ENCODE results near the gene RAB23. TPM values are rescaled to one million over a fixed set of nuclear protein-coding genes. Genes with fewer than 3 reads are reported as not detected.
"Not testable (repeated sequence)": the region's sequence is repeated elsewhere in the genome, so short reads cannot be mapped to it uniquely, and the experiment has no call there.

RAB23 gene
- total RNA-seq, 2 experiments from 2014 or later, result 1.9 to 2.1 TPM

GRCh38 chr6:57254055-57254717 lies 32.1 kb upstream of the RAB23 start:
- ATAC-seq (ENCODE audit: low read depth), result no peak
- no peak for DNase-seq
- Mint-ChIP-seq H3K9me3 (no peaks in the 10 kb centered on the region), H3K36me3 (no peaks in the 10 kb centered on the region), H3K27ac (no peak overlapping the region), H3K4me1 (no peaks in the 10 kb centered on the region), H3K27me3 (no peaks in the 10 kb centered on the region), H3K4me3 (no peak overlapping the region)
- POLR2A ChIA-PET, result no interaction called here

- no peaks in the 10 kb centered on the region for H3K36me3 Mint-ChIP-seq
- no peak for ATAC-seq (ENCODE audit: low read depth)
- no peaks in the 10 kb centered on the region for H3K27me3 Mint-ChIP-seq
- H3K27ac Mint-ChIP-seq, result no peak overlapping the region
- no peak overlapping the region for H3K4me3 Mint-ChIP-seq
- no peak for DNase-seq
- POLR2A ChIA-PET, result no interaction called here
- no peaks in the 10 kb centered on the region for H3K9me3 Mint-ChIP-seq
- H3K4me1 Mint-ChIP-seq, result no peaks in the 10 kb centered on the region
These were observed 30.9 kb upstream of the RAB23 start for GRCh38 chr6:57252975-57253374.

GRCh38 chr6:57252137-57252536 lies 30.0 kb upstream of the RAB23 start:
- H3K4me1 Mint-ChIP-seq, result no peaks in the 10 kb centered on the region
- no peak for ATAC-seq (ENCODE audit: low read depth)
- no peaks in the 10 kb centered on the region for H3K36me3 Mint-ChIP-seq
- H3K27ac Mint-ChIP-seq, result no peak overlapping the region
- DNase-seq, result no peak
- no peaks in the 10 kb centered on the region for H3K27me3 Mint-ChIP-seq
- no peak overlapping the region for H3K4me3 Mint-ChIP-seq
- no peaks in the 10 kb centered on the region for H3K9me3 Mint-ChIP-seq
- POLR2A ChIA-PET, result no interaction called here

GRCh38 chr6:57250348-57250747 lies 28.2 kb upstream of the RAB23 start:
- Mint-ChIP-seq H3K9me3 (no peaks in the 10 kb centered on the region), H3K4me3 (no peak overlapping the region), H3K27me3 (no peaks in the 10 kb centered on the region), H3K27ac (no peak overlapping the region), H3K4me1 (no peaks in the 10 kb centered on the region), H3K36me3 (no peaks in the 10 kb centered on the region)
- no peak for ATAC-seq (ENCODE audit: low read depth)
- no peak for DNase-seq
- POLR2A ChIA-PET, result no interaction called here

GRCh38 chr6:57248311-57248895 lies 26.3 kb upstream of the RAB23 start:
- POLR2A ChIA-PET, result no interaction called here
- Mint-ChIP-seq H3K9me3 (peaks cover 2% of the 10 kb centered on the region), H3K4me3 (no peak overlapping the region), H3K27me3 (no peaks in the 10 kb centered on the region), H3K4me1 (no peaks in the 10 kb centered on the region), H3K36me3 (no peaks in the 10 kb centered on the region), H3K27ac (no peak overlapping the region)
- DNase-seq (no peak), ATAC-seq (ENCODE audit: low read depth) (no peak)

- H3K36me3 Mint-ChIP-seq, result no peaks in the 10 kb centered on the region
- POLR2A ChIA-PET, result no interaction called here
- H3K27me3 Mint-ChIP-seq, result no peaks in the 10 kb centered on the region
- no peak overlapping the region for H3K4me3 Mint-ChIP-seq
- no peak overlapping the region for H3K27ac Mint-ChIP-seq
- ATAC-seq (ENCODE audit: low read depth), result no peak
- no peaks in the 10 kb centered on the region for H3K4me1 Mint-ChIP-seq
- H3K9me3 Mint-ChIP-seq, result peaks cover 2% of the 10 kb centered on the region
- no peak for DNase-seq
These were observed 25.5 kb upstream of the RAB23 start for GRCh38 chr6:57247603-57248002.

GRCh38 chr6:57246307-57246706 lies 24.2 kb upstream of the RAB23 start:
- no peak overlapping the region for H3K4me3 Mint-ChIP-seq
- POLR2A ChIA-PET, result no interaction called here
- H3K4me1 Mint-ChIP-seq, result no peaks in the 10 kb centered on the region
- DNase-seq (no peak), ATAC-seq (ENCODE audit: low read depth) (no peak)
- H3K27ac Mint-ChIP-seq, result no peak overlapping the region
- no peaks in the 10 kb centered on the region for H3K36me3 Mint-ChIP-seq
- peaks cover under 1% of the 10 kb centered on the region for H3K27me3 Mint-ChIP-seq
- H3K9me3 Mint-ChIP-seq, result peaks cover 2% of the 10 kb centered on the region

- Mint-ChIP-seq H3K27ac (no peak overlapping the region), H3K4me3 (no peak overlapping the region), H3K27me3 (peaks cover 9% of the 10 kb centered on the region), H3K36me3 (no peaks in the 10 kb centered on the region), H3K9me3 (peaks cover 2% of the 10 kb centered on the region), H3K4me1 (no peaks in the 10 kb centered on the region)
- ATAC-seq (ENCODE audit: low read depth) (no peak), DNase-seq (no peak)
- POLR2A ChIA-PET, result no interaction called here
These were observed 21.8 kb upstream of the RAB23 start for GRCh38 chr6:57243954-57244353.

GRCh38 chr6:57243526-57243925 lies 21.4 kb upstream of the RAB23 start:
- H3K9me3 Mint-ChIP-seq; H3K36me3 Mint-ChIP-seq; DNase-seq; H3K27ac Mint-ChIP-seq; ATAC-seq (ENCODE audit: low read depth); H3K27me3 Mint-ChIP-seq; POLR2A ChIA-PET; H3K4me3 Mint-ChIP-seq; H3K4me1 Mint-ChIP-seq: not testable (repeated sequence)

- H3K36me3 Mint-ChIP-seq, result no peaks in the 10 kb centered on the region
- peaks cover 2% of the 10 kb centered on the region for H3K9me3 Mint-ChIP-seq
- POLR2A ChIA-PET, result no interaction called here
- H3K4me3 Mint-ChIP-seq, result no peak overlapping the region
- peaks cover 12% of the 10 kb centered on the region for H3K27me3 Mint-ChIP-seq
- H3K27ac Mint-ChIP-seq, result no peak overlapping the region
- H3K4me1 Mint-ChIP-seq, result no peaks in the 10 kb centered on the region
- DNase-seq (no peak), ATAC-seq (ENCODE audit: low read depth) (no peak)
These were observed 20.4 kb upstream of the RAB23 start for GRCh38 chr6:57242505-57242904.

- POLR2A ChIA-PET, result no interaction called here
- H3K4me1 Mint-ChIP-seq, result peaks cover 5% of the 10 kb centered on the region
- H3K27ac Mint-ChIP-seq, result no peak overlapping the region
- H3K4me3 Mint-ChIP-seq, result no peak overlapping the region
- peaks cover 1% of the 10 kb centered on the region for H3K36me3 Mint-ChIP-seq
- H3K27me3 Mint-ChIP-seq, result peaks cover 38% of the 10 kb centered on the region
- ATAC-seq (ENCODE audit: low read depth), result no peak
- no peak for DNase-seq
- H3K9me3 Mint-ChIP-seq, result no peaks in the 10 kb centered on the region
These were observed 4.1 kb upstream of the RAB23 start for GRCh38 chr6:57226221-57226620.

- H3K27me3 Mint-ChIP-seq, result peaks cover 38% of the 10 kb centered on the region
- POLR2A ChIA-PET, result no interaction called here
- no peak overlapping the region for H3K27ac Mint-ChIP-seq
- H3K4me3 Mint-ChIP-seq, result no peak overlapping the region
- H3K4me1 Mint-ChIP-seq, result peaks cover 6% of the 10 kb centered on the region
- peaks cover 1% of the 10 kb centered on the region for H3K36me3 Mint-ChIP-seq
- DNase-seq (no peak), ATAC-seq (ENCODE audit: low read depth) (no peak)
- H3K9me3 Mint-ChIP-seq, result no peaks in the 10 kb centered on the region
These were observed 2.8 kb upstream of the RAB23 start for GRCh38 chr6:57224769-57225515.

GRCh38 chr6:57222743-57223077 lies 603 bp upstream of the RAB23 start:
- Mint-ChIP-seq H3K27ac (no peak overlapping the region), H3K4me1 (peaks cover 6% of the 10 kb centered on the region), H3K4me3 (peak overlapping the region; percentile 99), H3K36me3 (peaks cover 1% of the 10 kb centered on the region), H3K9me3 (no peaks in the 10 kb centered on the region), H3K27me3 (peaks cover 48% of the 10 kb centered on the region)
- no peak for DNase-seq
- POLR2A ChIA-PET, result interaction anchor here (1.4 to 1.5 kb wide), 2 partner anchors 11 to 50 kb away, joined by 5 to 6 read pairs; partner anchors contain the start of gene BAG2
- ATAC-seq (ENCODE audit: low read depth), result no peak
